Nephron (organoid): Measurements from ENCODE around the gene PSAPL1.

Experiments used
- H3K27ac Mint-ChIP-seq, 3 experiments: 2 replicates each; pipeline ENCODE4 v1.8.0; 2020; ENCODE audit warnings: mixed read lengths in 3 of 3, mild to moderate bottlenecking in 2 of 3, moderate library complexity in 1 of 3
- H3K27me3 Mint-ChIP-seq: 2 replicates; pipeline ENCODE4 v1.8.0; 2021; ENCODE audit warnings: low read depth, mild to moderate bottlenecking, moderate library complexity, mixed read lengths
- H3K36me3 Mint-ChIP-seq: 2 replicates; pipeline ENCODE4 v1.8.0; 2020; ENCODE audit warnings: low read depth, mixed read lengths
- H3K4me1 Mint-ChIP-seq: 2 replicates; pipeline ENCODE4 v1.8.0; 2020; ENCODE audit warnings: mixed read lengths
- H3K4me3 Mint-ChIP-seq, 3 experiments: 2 replicates each; pipeline ENCODE4 v1.8.0; 2020; ENCODE audit warnings: mild to moderate bottlenecking in 3 of 3, mixed read lengths in 3 of 3, moderate library complexity in 2 of 3
- H3K9me3 Mint-ChIP-seq: 2 replicates; pipeline ENCODE4 v1.8.0; 2020; ENCODE audit warnings: mixed read lengths
- TF ChIP-seq, protein P1 (sequence below), 3 experiments: fragments of 200-600 bp; sonication (generic); IDR thresholded peaks; one replicate each; pipeline ENCODE4 v1.5.0; 2021; ENCODE audit warnings: antibody characterized with exemption in 3 of 3; ENCODE audit not compliant: unreplicated experiment in 3 of 3

PSAPL1 gene

DNA sequence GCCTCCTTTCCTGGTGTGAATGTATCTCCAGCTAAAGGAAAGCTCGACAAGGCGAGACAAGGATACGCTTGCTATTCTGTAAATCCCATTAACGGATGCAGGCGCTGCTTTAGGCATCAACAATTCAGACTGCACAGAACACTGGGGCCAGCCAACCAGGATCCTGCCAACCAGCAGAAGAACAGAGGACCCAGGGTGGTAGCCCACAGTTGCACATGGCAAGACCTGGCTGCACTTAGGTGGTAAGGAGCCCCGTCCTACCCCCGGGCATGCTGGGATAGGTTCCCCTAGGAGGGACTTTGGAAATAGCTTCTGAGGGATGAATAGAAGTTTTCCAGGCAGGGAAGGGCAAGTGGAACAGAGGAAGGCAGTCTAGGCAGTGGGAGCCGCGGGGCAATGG lies 20.7 kb downstream of the PSAPL1 start:
- Mint-ChIP-seq H3K4me1 (peaks cover 20% of the 10 kb centered on the region), H3K36me3 (peaks cover 4% of the 10 kb centered on the region), H3K4me3 (no peak overlapping the region), H3K27me3 (peaks cover 8% of the 10 kb centered on the region), H3K9me3 (peaks cover 9% of the 10 kb centered on the region), H3K27ac (no peak overlapping the region)
- TF ChIP-seq, protein P1, sequence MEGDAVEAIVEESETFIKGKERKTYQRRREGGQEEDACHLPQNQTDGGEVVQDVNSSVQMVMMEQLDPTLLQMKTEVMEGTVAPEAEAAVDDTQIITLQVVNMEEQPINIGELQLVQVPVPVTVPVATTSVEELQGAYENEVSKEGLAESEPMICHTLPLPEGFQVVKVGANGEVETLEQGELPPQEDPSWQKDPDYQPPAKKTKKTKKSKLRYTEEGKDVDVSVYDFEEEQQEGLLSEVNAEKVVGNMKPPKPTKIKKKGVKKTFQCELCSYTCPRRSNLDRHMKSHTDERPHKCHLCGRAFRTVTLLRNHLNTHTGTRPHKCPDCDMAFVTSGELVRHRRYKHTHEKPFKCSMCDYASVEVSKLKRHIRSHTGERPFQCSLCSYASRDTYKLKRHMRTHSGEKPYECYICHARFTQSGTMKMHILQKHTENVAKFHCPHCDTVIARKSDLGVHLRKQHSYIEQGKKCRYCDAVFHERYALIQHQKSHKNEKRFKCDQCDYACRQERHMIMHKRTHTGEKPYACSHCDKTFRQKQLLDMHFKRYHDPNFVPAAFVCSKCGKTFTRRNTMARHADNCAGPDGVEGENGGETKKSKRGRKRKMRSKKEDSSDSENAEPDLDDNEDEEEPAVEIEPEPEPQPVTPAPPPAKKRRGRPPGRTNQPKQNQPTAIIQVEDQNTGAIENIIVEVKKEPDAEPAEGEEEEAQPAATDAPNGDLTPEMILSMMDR (IDR thresholded peaks at IDR 0.05; ENCODE audit: unreplicated experiment in 3 of 3) = no peak

GRCh38 chr4:7412554-7412912 lies 22.2 kb downstream of the PSAPL1 start:
- Mint-ChIP-seq H3K27ac (no peak overlapping the region), H3K4me3 (no peak overlapping the region), H3K4me1 (peaks cover 20% of the 10 kb centered on the region), H3K36me3 (peaks cover 12% of the 10 kb centered on the region), H3K27me3 (peaks cover 8% of the 10 kb centered on the region), H3K9me3 (peaks cover 22% of the 10 kb centered on the region)
- TF ChIP-seq, protein P1 (IDR thresholded peaks at IDR 0.05; ENCODE audit: unreplicated experiment in 3 of 3) = no peak

DNA sequence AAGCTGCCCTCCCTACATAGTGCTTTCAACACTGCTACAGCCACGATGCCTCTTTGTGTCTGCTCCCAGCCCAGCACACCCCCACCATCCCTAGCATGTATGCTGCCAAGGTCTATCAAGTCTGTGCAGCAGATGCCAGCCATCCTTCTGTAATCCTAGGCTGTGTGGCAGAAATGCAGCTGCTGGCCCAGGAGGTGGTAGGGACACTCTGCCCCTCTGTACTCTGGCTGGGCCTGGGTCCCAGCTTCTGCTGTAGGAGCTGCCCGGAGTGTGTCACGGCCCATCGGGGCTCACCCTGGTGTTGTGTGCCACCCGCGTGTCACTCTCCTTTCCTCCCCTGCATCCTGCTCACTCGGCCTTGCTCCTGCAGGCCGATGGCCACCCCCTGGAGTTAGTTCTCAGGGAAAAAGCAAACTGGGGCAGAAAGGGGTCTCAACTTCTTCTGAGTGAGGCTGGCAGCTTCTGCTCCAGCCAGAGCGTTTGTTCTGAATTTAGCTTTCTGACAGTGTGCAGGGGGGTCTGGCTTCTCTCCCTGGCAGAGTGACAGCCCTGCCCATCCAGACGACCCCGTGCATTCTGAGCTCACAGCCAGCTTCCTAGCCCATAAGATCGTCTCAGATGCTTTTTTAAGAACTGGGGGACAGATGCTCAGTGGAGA lies 22.7 kb downstream of the PSAPL1 start:
- peaks cover 8% of the 10 kb centered on the region for H3K27me3 Mint-ChIP-seq
- no peak overlapping the region for H3K4me3 Mint-ChIP-seq
- H3K9me3 Mint-ChIP-seq = peaks cover 27% of the 10 kb centered on the region
- H3K4me1 Mint-ChIP-seq = peaks cover 23% of the 10 kb centered on the region
- H3K27ac Mint-ChIP-seq = peak overlapping the region in 1 of 3 experiments; percentile 2
- peaks cover 14% of the 10 kb centered on the region for H3K36me3 Mint-ChIP-seq
- TF ChIP-seq, protein P1 (IDR thresholded peaks at IDR 0.05; ENCODE audit: unreplicated experiment in 3 of 3) = no peak

DNA sequence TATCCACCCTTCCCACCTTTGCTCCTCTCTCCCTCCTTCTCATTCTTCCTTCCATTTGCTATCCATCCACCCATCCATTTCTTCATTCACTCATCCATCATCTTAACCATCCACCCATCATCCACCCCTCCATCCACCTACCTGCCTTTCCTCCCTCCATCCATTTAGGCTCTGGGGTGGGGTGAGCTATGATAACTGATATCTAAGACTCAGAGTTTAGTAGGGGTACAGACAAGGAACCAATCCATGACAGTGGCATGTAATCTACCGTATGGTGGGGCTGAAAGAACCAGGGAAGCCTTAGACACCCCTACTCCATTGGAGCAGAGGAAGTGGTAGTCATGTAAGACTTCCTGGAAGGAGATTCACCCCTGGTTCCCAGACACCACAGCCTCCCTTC lies 23.2 kb downstream of the PSAPL1 start:
- TF ChIP-seq, protein P1 (IDR thresholded peaks at IDR 0.05; ENCODE audit: unreplicated experiment in 3 of 3) = no peak
- Mint-ChIP-seq H3K9me3 (peaks cover 32% of the 10 kb centered on the region), H3K4me1 (peaks cover 25% of the 10 kb centered on the region), H3K36me3 (peaks cover 18% of the 10 kb centered on the region), H3K4me3 (no peak overlapping the region), H3K27me3 (peaks cover 8% of the 10 kb centered on the region), H3K27ac (peak overlapping the region in 1 of 3 experiments; percentile 2)

GRCh38 chr4:7410446-7410845 lies 24.3 kb downstream of the PSAPL1 start:
- Mint-ChIP-seq H3K27me3 (peaks cover 8% of the 10 kb centered on the region), H3K4me3 (no peak overlapping the region), H3K36me3 (peaks cover 18% of the 10 kb centered on the region), H3K27ac (peak overlapping the region; percentile 21 to 73 (median 49)), H3K9me3 (peaks cover 41% of the 10 kb centered on the region), H3K4me1 (peaks cover 25% of the 10 kb centered on the region)
- TF ChIP-seq, protein P1 (IDR thresholded peaks at IDR 0.05; ENCODE audit: unreplicated experiment in 3 of 3) = no peak

DNA sequence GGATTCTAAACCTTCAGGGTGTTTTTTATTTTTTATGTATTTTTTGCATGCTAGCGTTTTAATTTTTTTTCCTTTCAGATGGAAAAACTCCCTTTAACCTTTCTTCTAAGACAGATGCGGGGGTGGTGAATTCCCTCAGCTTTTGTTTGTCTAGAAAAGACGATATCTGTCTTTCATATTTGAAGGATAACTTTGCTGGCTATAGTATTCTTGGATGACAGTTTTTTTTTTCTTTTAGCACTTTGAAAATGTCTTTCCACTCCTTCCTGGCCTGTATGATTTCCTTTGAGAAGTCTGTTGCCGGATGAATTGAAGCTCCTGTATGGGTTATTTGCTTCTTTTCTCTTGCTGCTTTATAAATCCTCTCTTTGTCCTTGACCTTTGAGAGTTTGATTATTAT lies 26.6 kb downstream of the PSAPL1 start:
- peaks cover 55% of the 10 kb centered on the region for H3K9me3 Mint-ChIP-seq
- H3K27ac Mint-ChIP-seq = no peak overlapping the region
- peaks cover 25% of the 10 kb centered on the region for H3K4me1 Mint-ChIP-seq
- TF ChIP-seq, protein P1 (IDR thresholded peaks at IDR 0.05; ENCODE audit: unreplicated experiment in 3 of 3) = no peak
- peaks cover 4% of the 10 kb centered on the region for H3K27me3 Mint-ChIP-seq
- no peak overlapping the region for H3K4me3 Mint-ChIP-seq
- peaks cover 18% of the 10 kb centered on the region for H3K36me3 Mint-ChIP-seq
